SK-N-MC (cell line): ENCODE data around the gene MOCS2.

Experiments
- EZH2 ChIP-seq: fragments of 200-600 bp; sonication (generic); IDR thresholded peaks from one replicate; pipeline ENCODE4 v1.6.1; 2017; ENCODE audit warnings: antibody characterized with exemption
- POLR2AphosphoS5 ChIP-seq: IDR thresholded peaks from 2 replicates; pipeline ENCODE4 v1.6.1; 2012; ENCODE audit warnings: mild to moderate bottlenecking, low read depth, low read length, borderline replicate concordance

DNA sequence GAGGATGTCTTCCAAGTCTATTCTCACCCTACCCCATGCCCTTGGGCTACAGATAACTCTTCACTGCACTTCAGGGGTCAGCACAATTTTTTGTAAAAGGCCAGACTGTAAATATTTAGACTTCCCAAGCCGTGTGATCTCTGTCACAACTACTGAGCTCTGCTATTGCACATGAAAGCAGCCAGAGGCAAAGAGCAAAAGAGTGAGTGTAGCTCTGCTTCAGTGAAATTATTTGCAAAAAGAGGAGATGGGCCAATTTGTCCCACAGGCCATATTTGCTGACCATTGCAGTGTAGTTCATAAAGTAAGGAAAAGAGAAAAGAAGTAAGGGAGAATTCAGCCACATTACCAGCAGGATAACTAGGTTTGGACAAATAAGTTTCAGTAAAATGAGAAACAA, 7.0 kb upstream of the MOCS2 start:
- TF ChIP-seq POLR2AphosphoS5: no peak
- TF ChIP-seq EZH2: no peak
